GF-D8 (cell line): ENCODE results near the gene DERA.
"Not testable (repeated sequence)": the region's sequence is repeated elsewhere in the genome, so short reads cannot be mapped to it uniquely, and the experiment has no call there.

Experiments used
- DNase-seq: peaks from one replicate; lab custom pipeline; 2025; lab: John Stamatoyannopoulos, UW

The DERA gene

DNA sequence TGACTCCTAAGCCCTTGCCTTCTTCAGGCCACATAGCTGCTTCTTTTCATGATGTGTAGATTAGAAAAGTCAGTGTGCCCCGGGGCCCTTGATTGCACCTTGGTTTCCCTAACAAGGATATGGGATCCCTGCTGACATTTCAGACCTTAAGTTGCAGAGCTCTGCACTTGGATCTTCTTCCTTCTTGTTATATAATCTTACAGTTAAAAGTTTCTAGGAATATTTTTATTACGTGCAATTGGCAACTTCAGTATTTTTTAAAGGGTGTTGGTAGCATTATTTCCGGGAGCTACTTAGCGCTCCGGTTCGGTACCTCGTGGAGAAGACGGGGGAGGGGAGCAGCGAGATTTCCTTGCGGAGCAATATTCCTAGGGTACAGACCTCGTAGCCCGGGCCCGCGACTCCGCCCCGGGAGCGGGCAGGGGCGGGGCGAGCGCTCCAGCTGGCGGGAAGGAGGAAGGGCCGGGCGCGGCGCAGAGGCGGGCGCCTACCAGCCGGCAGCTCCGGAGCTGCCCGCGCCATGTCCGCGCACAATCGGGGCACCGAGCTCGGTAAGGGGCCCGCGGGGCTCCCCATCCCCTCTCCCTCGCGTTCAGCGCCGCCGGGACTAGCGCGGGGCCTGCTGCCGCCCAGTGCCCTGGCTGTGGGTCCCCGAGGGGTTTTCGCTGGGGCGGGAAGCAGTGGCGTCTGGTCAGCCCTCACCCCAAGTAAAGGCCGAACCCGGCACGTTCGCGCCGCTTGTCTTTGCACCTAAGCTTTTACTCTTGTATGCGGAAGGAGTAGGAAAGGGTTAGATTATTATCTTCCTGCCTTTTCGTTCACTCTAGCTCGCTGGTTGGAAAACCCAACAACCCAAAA lies at the start of gene DERA:
Gene DERA (plus strand): TSS at position 469 of the 858 bp plus-strand sequence. CDS start 52 bp downstream, at position 521.
- DNase-seq: peak; percentile 33

DNA sequence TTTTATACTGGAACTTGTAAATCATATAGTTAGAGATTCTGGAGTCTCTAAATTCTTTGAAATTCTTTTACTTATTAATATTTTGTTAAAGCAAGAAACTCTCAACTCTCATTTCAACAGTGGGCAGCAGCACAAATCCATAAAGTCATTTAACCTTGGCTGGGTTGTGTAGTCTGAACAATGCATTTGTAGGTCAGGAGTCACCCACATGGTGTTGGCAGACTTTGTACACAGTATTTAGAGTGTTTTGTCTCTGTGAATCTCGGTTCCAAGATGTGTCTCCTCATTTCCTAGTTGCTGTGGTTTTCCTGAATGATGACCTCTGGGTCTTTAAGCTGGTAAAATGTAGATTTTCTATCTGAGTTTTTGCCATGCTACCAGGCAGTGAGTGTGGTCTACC lies 49.7 kb upstream of the DERA start:
- DNase-seq: no peak

DNA sequence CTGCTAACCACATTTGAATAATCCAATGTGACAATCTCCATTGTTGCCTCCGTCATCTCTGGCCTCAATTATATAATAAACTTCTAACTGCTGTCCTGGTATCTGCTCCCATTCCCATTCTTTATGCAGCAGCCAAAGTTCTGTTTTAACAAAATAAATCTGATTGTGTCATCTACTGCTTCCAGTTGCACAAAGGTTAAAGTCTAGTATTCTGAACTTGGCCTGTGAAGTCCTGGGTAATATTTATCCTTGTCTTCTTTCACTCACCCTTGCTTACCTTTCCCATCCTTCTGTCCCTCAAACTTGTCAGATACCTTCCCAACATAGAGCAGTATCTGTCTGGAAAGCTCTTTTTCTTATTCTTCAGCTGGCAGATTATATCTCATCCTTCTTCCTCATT lies 48.3 kb upstream of the DERA start:
- DNase-seq: no peak

DNA sequence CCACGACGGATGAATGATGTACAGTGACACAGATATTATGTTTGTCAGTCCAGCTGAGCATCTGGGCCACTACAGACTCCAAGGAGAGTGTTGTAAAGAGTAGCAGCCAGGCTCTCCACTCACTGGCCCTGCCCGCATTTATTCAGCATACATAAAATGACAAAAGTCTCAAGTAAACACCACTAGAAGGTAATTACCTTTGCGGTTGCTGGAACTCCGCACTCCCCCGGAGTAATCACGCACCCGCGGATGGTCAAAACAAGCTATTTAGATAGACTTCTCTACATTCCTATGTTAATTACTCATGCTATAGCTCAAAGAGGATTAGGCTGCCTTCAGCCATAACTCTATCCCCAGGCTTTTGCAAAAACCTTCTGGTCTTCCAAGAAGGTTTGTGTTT lies 47.8 kb upstream of the DERA start:
- DNase-seq: no peak

DNA sequence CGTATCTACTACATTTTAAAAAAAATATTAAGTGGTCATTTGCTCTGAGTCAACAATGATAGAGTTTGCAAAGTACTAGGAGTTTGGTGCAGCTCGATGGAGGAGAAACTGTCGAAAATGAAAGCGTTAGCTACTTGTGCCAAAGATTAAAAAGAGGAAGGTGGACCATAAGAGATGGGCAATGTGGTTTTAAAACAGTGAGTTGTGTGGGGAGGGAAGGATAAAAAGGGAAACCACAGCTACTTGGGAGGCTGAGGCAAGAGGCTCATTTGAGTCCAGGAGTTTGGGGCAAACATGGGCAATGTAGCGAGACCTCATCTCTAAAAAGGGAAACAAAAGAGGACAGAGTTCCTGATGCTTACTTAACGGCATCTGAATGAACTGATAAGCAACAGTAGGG lies 47.1 kb upstream of the DERA start:
- DNase-seq: peak; percentile 54

DNA sequence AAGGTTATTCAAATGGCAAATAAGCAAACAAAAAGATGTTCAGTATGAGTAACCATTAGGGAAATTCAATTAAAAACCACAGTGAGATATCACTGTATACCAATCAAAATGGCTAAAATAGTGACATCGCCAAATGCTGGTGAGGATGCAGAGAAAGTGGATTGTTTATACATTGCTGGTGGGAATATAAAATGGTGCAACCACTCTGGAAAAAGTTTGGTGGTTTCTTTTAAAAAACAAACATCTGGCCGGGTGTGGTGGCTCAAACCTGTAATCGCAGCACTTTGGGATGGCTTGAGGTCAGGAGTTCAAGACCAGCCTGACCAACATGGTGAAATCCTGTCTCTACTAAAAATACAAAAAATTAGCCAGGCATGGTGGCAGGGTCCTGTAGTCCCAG lies 42.9 kb upstream of the DERA start:
- DNase-seq: no peak

DNA sequence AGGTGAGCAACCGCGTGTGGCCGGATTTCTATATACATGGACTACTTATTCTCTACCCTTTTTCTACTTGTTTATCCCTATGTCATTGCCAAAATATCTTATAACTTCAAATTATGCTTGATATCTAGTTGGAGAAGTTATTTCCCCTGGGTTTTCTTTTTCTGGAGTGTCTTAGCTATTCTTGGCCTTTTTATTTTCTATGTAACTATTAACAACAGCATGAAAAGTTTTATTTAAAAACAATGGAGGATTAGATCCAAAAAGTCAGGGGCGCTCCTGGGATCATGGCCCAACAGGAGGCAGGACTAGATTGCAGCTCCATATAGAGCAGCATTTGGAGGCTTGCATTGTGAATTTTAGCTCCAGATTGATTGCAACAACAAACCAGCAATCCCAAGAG lies 37.6 kb upstream of the DERA start:
- no peak for DNase-seq

DNA sequence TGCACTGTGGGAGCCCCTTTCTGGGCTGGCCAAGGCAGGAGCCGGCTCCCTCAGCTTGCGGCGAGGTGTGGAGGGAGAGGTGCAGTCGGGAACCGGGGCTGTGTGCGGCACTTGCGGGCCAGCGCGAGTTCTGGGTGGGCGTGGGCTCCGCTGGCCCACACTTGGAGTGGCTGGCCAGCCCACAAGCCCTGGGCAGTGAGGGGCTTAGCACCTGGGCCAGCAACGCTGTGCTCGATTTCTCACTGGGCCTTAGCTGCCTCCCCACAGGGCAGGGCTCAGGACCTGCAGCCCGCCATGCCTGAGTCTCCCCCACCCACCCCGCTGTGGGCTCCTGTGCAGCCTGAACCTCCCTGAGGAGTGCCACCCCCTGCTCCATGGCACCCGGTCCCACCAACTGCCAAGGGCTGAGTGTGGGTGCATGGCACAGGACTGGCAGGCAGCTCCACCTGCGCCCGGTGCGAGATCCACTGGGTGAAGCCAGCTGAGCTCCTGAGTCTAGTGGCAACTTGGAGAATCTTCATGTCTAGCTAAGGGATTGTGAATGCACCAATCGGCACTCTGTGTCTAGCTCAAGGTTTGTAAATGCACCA lies 36.5 kb upstream of the DERA start:
- not testable (repeated sequence) for DNase-seq

DNA sequence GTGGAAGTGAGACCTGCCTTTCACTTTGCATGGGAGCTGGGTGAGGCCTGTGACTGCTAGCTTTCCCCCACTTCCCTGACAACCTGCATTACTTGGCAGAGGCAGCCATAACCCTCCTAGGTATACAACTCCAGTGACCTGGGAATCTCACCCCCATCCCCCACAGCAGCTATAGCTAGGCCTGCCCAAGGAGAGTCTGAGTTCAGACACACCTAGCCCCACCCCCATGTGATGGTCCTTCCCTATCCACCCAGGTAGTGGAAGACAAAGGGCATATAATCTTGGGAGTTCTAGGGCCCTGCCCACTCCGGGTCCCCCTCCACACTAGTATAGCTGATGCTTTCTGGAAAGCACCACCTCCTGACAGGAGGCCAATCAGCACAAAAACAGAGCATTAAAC lies 35.3 kb upstream of the DERA start:
- DNase-seq: no peak

DNA sequence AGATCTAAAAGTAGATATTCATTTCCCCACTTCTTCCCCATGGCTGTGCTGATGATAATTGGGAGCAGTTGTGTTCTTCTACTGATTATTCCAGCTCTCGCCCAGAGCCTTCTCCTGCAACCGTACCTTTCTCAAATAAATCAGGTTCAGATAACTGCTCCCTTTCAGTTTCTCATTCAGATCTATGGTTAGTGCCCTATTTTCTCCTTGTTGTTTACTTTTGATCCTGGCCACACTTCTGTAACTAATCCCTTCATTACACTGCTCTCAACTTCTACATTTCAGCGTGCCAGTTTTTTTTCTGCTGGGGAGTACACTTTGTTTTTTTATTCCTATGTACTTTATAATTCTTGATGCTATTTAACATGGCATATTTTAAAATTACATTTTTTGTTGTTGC lies 31.7 kb upstream of the DERA start:
- DNase-seq: no peak

DNA sequence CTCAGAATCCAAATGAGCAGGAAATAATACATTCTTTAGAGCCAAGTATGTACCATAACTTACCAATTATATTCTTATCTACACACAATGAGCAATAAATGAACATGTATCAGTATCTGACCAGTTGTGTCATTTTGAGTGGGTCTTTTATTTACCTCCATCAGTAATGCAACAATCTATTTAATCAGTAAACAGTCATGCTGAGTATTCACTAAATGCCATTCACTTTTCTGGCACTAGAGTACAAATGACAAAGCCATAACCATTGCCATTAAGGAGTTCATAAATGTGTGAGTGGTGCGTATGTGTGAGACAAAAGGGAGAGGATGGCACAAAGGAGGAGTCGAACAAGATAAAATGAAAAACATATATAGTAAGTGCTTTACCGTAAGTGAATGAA lies 30.4 kb upstream of the DERA start:
- no peak for DNase-seq

DNA sequence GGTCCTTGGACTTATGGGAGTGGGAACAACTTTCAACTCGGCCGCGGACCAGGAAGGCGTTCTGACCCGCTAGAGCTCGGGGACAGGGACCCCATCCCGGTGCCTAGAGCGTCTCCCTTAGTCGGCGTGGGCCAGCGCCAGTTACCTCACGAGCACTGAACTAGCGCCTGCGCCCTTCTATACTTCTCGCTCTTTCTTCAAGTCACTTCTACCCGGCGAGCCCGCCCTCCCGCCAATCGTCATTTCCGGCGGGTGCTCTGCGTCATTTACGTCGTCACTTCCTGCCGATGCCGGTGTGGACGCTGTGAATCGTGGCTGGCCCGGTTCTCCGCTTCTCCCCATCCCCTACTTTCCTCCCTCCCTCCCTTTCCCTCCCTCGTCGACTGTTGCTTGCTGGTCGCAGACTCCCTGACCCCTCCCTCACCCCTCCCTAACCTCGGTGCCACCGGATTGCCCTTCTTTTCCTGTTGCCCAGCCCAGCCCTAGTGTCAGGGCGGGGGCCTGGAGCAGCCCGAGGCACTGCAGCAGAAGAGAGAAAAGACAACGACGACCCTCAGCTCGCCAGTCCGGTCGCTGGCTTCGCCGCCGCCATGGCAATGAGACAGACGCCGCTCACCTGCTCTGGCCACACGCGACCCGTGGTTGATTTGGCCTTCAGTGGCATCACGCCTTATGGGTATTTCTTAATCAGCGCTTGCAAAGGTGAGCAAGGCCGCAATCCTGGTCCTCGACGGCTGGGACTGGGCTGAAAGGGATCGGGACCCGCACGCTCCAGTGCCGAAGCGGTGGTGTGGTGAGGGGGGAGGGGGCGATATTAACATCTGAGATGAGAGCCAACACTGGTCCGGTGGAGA lies 28.8 kb upstream of the DERA start, which contains the start of gene STRAP:
Gene STRAP (plus strand): TSS at position 270 of the 854 bp plus-strand sequence. CDS start 321 bp downstream, at position 591.
- DNase-seq: peak; percentile 66

DNA sequence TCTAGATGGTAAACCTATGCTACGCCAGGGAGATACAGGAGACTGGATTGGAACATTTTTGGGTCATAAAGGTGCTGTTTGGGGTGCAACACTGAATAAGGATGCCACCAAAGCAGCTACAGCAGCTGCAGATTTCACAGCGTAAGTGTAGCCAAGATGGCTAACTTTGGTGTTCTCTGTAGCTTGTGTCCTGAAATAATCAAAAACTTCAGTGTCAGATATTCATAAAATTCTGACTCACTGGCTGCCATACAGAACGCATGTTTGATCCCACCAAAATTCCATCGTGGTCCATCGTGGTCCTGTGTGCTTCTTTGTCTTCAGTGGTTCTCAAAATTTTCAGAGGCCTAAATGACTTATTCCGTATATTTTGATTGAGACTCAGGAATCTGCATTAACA lies 27.6 kb upstream of the DERA start:
- DNase-seq: no peak

DNA sequence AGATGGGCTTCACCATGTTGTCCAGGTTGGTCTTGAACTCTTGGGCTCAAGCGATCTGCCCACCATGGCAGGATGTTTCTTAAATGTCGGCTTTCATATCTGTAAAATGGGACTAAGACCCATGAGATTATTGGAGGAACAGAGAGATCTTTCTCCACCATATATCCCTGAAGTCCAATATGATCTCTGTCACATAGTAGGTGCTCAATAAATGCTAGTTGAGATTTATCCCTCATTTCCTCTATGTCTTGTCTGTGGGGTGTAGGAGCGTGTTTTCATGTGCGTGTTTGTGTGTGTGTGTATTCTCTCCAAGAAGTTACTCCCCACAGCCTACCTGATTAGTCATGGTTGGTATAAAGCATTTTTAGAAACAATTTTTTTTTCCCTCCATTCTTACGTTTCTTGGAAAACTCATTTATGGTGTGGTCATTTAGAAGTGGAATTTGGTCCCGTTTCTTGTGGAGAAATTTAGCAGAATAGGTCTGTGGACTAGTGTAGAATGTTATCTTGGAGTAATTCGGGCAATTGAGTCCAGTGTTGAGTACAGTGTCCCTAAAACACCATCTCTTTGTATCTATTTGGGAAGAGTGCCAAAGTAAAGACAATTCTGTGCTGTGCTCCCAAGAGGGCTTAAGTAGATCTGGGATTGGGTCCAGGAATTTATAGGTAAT lies 24.6 kb upstream of the DERA start:
- no peak for DNase-seq

DNA sequence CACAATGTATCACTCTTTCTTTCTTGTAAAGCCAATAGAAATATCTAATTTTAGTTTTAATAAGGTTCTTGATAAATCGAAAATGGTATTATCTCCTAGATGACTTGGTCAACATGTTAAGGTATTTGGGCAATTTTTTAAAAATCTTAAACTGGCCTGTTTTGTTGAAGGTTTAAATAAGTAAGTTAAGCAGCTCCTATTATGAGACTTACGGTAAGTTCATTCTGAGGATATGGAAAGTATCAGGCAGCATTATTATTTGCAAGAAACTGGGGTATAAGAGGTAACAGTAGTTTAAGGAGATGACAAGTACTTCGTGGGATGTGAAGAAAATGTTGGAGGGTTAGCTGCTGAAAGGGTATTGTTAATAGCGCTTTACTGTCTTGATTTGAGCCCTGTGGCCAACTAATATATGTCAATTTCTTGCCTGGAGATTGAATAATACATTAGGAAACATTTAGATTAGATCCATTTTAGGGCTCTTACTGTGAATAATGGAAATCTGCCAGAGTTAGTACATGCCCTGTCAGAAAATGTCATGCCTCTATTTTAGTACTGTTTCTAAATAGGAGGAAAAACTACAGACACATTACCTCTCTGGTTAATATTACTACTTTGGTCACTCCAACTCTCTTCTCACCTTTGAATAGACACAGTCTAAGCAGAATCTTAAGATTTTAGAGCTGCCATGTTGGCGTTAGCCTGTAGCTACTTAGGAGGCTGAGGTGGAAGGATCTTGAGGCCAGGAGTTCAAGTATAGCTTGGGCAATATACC lies 23.9 kb upstream of the DERA start:
- no peak for DNase-seq

DNA sequence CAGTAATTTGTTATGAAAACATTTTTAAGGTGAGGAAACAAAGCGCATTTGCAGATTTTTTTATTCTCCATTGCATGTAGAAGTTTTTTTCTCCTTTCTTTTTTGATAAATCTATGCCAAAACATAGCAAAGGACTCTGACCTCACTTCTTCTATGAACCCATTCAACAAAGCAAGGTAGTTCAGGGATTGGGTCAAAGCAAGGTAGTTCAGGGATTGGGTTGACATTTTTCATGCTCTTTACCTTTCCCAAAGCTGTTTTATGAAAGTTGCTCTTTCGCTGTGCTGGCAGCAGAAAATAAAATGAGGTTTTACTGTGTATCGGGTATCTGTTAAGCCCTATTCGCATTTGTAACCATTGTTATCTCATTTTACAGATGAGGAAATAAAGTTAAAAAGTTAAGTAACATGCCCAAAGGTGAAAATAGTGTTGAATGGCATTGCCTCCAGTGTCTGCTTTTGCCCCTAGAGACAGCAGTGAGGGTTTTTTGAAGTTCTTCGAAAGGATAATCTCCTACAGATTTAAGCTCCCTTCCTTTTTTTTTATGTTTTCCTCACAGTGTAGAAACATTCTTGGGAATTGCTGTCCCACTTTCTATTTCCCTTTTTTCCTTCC lies 18.4 kb upstream of the DERA start:
- DNase-seq: no peak

DNA sequence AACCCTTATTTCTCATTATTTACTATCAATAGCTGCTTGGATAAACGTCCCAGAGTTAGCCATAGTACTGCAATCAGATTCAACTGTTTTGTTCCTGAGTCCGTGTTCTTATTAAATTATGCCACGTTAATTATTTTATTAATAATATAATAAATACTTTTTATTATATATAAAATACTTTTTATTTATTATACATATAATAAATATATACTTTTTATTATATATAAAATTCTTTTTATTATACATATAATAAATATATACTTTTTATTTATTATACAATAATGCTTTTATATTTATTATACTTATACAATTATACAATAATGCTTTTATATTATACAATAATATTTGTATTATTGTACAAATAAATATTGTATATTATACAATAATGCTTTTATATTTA lies 17.9 kb upstream of the DERA start:
- DNase-seq: no peak

DNA sequence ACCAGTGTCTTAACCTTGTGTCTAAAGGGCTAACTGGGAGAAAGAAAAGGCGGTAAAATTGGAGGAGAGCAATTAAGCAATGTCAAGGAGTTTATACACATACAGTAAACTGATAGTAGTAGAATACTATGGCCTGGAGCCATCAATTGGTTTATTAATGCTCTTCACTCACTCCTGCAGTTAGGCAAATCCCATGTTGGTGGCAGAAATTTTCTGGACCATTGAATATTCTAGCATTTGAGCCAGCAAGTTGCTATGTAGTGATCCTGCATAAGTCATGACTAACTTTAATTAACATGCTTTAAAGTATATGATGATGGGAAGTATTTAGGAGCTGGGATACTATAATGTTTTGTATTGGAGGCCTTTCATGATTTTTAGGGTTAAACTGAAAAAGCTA lies 14.3 kb upstream of the DERA start:
- no peak for DNase-seq

DNA sequence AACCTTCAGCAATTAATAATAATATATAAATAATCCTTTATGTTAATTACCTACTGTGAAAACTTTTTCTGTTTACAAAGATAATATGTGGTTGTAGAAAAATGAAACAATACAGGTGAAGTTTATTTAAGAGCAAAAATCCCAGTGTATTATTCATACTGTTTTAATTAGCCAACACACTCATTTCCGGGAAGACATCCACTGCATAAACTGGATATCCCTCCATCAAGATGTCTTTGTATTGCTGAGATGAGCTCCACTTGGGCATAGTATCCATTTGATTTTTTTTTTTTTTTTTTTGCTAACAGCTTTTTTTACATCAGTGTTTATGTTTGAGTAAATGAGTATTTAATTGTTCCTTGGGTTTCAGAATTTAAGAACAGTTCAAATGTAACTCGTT lies 13.7 kb upstream of the DERA start:
- DNase-seq: no peak

DNA sequence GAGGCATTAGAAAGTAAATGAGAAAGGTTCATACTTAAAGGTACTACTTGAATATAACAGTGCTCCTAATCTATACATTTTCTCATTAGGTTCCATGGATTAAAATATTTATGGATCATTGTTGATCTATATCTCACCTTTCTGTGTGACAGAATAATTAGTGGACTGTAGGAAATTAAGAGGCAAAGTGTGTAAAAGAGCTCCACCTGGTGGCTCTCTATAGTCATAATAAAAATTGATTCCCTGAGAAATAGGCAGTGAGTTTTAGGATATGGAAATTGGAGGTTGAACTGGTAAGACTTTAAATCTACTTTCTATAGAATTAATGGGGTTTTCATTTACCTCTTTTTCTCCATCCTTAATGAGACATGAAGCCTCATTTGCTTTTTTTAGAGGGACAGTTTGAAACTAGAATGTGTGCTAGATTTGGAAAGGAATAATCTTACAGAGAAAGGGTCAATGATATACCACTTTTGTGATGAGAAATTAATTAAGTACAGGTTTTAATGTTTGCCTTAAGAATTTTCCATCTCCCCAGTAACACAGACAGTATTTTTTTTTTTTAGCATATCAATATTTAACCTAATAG lies 11.8 kb upstream of the DERA start:
- DNase-seq: no peak
